Measurements from ENCODE around the gene KCNA1. TPM values are rescaled to one million over a fixed set of nuclear protein-coding genes. Genes with fewer than 3 reads are reported as not detected.

The KCNA1 gene
- total RNA-seq, 1 donor from 2014 or later: 1.4 TPM

DNA sequence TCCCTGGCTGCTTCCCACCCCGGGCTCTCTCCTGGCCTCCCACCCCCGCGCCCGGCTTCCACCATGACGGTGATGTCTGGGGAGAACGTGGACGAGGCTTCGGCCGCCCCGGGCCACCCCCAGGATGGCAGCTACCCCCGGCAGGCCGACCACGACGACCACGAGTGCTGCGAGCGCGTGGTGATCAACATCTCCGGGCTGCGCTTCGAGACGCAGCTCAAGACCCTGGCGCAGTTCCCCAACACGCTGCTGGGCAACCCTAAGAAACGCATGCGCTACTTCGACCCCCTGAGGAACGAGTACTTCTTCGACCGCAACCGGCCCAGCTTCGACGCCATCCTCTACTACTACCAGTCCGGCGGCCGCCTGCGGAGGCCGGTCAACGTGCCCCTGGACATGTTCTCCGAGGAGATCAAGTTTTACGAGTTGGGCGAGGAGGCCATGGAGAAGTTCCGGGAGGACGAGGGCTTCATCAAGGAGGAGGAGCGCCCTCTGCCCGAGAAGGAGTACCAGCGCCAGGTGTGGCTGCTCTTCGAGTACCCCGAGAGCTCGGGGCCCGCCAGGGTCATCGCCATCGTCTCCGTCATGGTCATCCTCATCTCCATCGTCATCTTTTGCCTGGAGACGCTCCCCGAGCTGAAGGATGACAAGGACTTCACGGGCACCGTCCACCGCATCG is 1.8 kb downstream of the KCNA1 start:
- TF ChIP-seq EZH2phosphoT487 (IDR thresholded peaks at IDR 0.05) (no peak), EZH2 (IDR thresholded peaks at IDR 0.05) (no peak)
- TF ChIP-seq, protein P1, sequence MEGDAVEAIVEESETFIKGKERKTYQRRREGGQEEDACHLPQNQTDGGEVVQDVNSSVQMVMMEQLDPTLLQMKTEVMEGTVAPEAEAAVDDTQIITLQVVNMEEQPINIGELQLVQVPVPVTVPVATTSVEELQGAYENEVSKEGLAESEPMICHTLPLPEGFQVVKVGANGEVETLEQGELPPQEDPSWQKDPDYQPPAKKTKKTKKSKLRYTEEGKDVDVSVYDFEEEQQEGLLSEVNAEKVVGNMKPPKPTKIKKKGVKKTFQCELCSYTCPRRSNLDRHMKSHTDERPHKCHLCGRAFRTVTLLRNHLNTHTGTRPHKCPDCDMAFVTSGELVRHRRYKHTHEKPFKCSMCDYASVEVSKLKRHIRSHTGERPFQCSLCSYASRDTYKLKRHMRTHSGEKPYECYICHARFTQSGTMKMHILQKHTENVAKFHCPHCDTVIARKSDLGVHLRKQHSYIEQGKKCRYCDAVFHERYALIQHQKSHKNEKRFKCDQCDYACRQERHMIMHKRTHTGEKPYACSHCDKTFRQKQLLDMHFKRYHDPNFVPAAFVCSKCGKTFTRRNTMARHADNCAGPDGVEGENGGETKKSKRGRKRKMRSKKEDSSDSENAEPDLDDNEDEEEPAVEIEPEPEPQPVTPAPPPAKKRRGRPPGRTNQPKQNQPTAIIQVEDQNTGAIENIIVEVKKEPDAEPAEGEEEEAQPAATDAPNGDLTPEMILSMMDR (IDR thresholded peaks at IDR 0.05): no peak
- H3K27ac Mint-ChIP-seq: no peak overlapping the region
- Histone ChIP-seq H3K9me3 (ENCODE audit: low read depth) (no peaks in the 10 kb centered on the region), H3K27ac (no peak overlapping the region), H3F3A (ENCODE audit: low read depth) (peaks cover 19% of the 10 kb centered on the region), H3K27me3 (peaks cover 85% of the 10 kb centered on the region), H3K79me2 (ENCODE audit: low read depth) (no peaks in the 10 kb centered on the region), H3K4me3 (peak overlapping the region; percentile 62), H4K20me1 (ENCODE audit: low read depth) (no peaks in the 10 kb centered on the region), H2AFZ (replicated peaks) (no peak overlapping the region), H3K4me1 (peaks cover 34% of the 10 kb centered on the region), H3K36me3 (no peaks in the 10 kb centered on the region), H3K4me2 (peak overlapping the region; percentile 89), H3K9ac (no peak overlapping the region)
- peaks cover 32% of the 10 kb centered on the region for H3K27me3 Mint-ChIP-seq (ENCODE audit: insufficient read depth, low read depth)
- no peak for DNase-seq (ENCODE audit: low spot score)
- peaks cover 8% of the 10 kb centered on the region for H3K36me3 Mint-ChIP-seq
- peaks cover 15% of the 10 kb centered on the region for H3K9me3 Mint-ChIP-seq
- peaks cover 25% of the 10 kb centered on the region for H3K4me1 Mint-ChIP-seq
- peak overlapping the region; percentile 81 for H3K4me3 Mint-ChIP-seq

DNA sequence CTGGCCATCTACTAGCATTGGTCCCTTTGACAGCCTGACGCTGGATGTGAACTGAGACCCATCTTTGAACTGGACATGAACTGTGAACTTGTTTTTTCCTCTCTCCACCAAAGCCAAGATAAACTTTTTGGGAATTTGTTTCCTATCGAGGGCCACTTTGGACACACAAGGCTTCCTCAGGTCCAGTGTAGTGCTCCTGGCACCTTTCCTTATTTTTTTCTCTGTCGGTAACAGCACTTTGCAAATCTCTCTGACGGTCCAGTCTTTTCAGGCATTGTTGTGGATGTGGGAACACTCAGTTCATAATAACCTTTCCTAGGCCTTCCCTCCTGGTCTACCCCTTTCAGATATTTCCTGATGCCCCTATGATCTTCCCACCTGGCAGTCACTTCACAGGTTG is 5.0 kb downstream of the KCNA1 start:
- H3K4me2 ChIP-seq: no peak overlapping the region

DNA sequence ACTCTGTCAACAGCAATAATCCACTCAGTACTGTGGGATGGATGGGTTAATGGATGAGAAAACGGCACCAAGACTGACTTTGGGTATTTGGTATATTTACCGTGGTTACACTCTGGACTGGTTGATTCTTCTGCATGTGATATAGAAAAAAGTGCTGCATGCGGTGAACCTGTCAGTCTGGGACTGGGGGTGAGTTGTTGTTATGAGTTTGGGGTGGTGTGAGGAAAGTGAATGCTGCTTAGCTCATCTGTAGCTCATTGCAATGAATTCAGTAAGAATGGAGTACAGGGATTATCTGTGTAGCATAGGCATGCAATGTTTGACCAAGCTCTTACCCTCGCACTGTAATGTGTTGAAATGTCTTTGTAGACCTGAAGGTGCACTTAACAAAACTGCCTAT is 6.0 kb downstream of the KCNA1 start:
- Mint-ChIP-seq H3K27ac (no peak overlapping the region), H3K9me3 (peaks cover 13% of the 10 kb centered on the region), H3K27me3 (ENCODE audit: insufficient read depth, low read depth) (peaks cover 18% of the 10 kb centered on the region), H3K36me3 (peaks cover 8% of the 10 kb centered on the region), H3K4me1 (peaks cover 49% of the 10 kb centered on the region), H3K4me3 (no peak overlapping the region)
- TF ChIP-seq, protein P1 (IDR thresholded peaks at IDR 0.05): no peak
- Histone ChIP-seq H3F3A (ENCODE audit: low read depth) (no peaks in the 10 kb centered on the region), H3K4me1 (peaks cover 35% of the 10 kb centered on the region), H2AFZ (replicated peaks) (no peak overlapping the region), H4K20me1 (ENCODE audit: low read depth) (no peaks in the 10 kb centered on the region), H3K4me2 (no peak overlapping the region), H3K27me3 (peaks cover 44% of the 10 kb centered on the region), H3K79me2 (ENCODE audit: low read depth) (no peaks in the 10 kb centered on the region), H3K36me3 (no peaks in the 10 kb centered on the region), H3K4me3 (no peak overlapping the region), H3K9ac (no peak overlapping the region), H3K27ac (no peak overlapping the region), H3K9me3 (ENCODE audit: low read depth) (no peaks in the 10 kb centered on the region)
- DNase-seq (ENCODE audit: low spot score): no peak

More for the DNA sequence above, 5.0 kb downstream of the KCNA1 start:
- peaks cover 25% of the 10 kb centered on the region for H3K27me3 Mint-ChIP-seq (ENCODE audit: insufficient read depth, low read depth)
- H3K36me3 Mint-ChIP-seq: peaks cover 8% of the 10 kb centered on the region
- H3K9me3 Mint-ChIP-seq: peaks cover 15% of the 10 kb centered on the region
- H3K4me1 ChIP-seq: peaks cover 35% of the 10 kb centered on the region
- no peak overlapping the region for H3K9ac ChIP-seq
- H3K27ac ChIP-seq: no peak overlapping the region
- H3K79me2 ChIP-seq (ENCODE audit: low read depth): no peaks in the 10 kb centered on the region
- peaks cover 48% of the 10 kb centered on the region for H3K4me1 Mint-ChIP-seq
- no peak overlapping the region for H2AFZ ChIP-seq (replicated peaks)
- TF ChIP-seq, protein P1 (IDR thresholded peaks at IDR 0.05): no peak
- TF ChIP-seq EZH2 (IDR thresholded peaks at IDR 0.05): no peak
- no peak for TF ChIP-seq EZH2phosphoT487 (IDR thresholded peaks at IDR 0.05)
- no peaks in the 10 kb centered on the region for H4K20me1 ChIP-seq (ENCODE audit: low read depth)
- no peak overlapping the region for H3K4me3 ChIP-seq
- no peaks in the 10 kb centered on the region for H3K36me3 ChIP-seq
- H3K27me3 ChIP-seq: peaks cover 54% of the 10 kb centered on the region
- H3K4me3 Mint-ChIP-seq: no peak overlapping the region
- no peak for DNase-seq (ENCODE audit: low spot score)
- H3F3A ChIP-seq (ENCODE audit: low read depth): peaks cover 4% of the 10 kb centered on the region
- H3K27ac Mint-ChIP-seq: no peak overlapping the region
- H3K9me3 ChIP-seq (ENCODE audit: low read depth): no peaks in the 10 kb centered on the region
